ENCODE data around the gene IGFBP2.

DNA sequence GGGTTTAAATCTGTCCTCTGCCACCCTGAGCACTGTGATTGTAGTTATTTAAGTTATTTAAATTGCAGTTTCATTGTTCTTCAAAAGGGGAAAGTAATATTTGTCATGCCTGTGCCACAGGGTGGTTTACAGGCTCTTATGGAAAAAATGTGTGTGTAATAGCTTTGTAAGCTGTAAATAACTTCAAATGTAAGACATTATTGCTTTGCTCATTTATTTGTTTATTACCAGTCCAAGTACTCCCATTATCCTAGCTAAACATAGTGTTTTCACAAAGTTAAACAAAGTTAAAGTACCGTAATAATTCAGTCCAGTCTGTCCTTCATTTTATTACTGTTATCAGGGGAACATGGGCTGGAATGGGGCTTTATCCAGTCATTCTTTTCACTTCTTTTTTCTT lies 43.4 kb upstream of the IGFBP2 start:
- TF ChIP-seq POLR2A (IDR thresholded peaks at IDR 0.05; ENCODE audit: low read depth, low read length) (no peak), RFX5 (IDR thresholded peaks at IDR 0.05; ENCODE audit: low read depth, low read length) (no peak), RAD21 (IDR thresholded peaks at IDR 0.05; ENCODE audit: low read length) (no peak), CHD1 (IDR thresholded peaks at IDR 0.05; ENCODE audit: low read depth, low read length) (no peak), MAFK (IDR thresholded peaks at IDR 0.05; ENCODE audit: low read depth, low read length) (no peak), CEBPB (IDR thresholded peaks at IDR 0.05; ENCODE audit: low read depth, low read length) (no peak), FOS (IDR thresholded peaks at IDR 0.05; ENCODE audit: low read depth, low read length) (no peak), BHLHE40 (IDR thresholded peaks at IDR 0.05; ENCODE audit: low read depth, low read length) (no peak), MAZ (IDR thresholded peaks at IDR 0.05; ENCODE audit: borderline replicate concordance, low read depth, low read length) (no peak), SMC3 (IDR thresholded peaks at IDR 0.05; ENCODE audit: low read depth, low read length) (no peak), NFE2L2 (IDR thresholded peaks at IDR 0.05; ENCODE audit: low read depth, low read length) (no peak)
- TF ChIP-seq, protein P1, sequence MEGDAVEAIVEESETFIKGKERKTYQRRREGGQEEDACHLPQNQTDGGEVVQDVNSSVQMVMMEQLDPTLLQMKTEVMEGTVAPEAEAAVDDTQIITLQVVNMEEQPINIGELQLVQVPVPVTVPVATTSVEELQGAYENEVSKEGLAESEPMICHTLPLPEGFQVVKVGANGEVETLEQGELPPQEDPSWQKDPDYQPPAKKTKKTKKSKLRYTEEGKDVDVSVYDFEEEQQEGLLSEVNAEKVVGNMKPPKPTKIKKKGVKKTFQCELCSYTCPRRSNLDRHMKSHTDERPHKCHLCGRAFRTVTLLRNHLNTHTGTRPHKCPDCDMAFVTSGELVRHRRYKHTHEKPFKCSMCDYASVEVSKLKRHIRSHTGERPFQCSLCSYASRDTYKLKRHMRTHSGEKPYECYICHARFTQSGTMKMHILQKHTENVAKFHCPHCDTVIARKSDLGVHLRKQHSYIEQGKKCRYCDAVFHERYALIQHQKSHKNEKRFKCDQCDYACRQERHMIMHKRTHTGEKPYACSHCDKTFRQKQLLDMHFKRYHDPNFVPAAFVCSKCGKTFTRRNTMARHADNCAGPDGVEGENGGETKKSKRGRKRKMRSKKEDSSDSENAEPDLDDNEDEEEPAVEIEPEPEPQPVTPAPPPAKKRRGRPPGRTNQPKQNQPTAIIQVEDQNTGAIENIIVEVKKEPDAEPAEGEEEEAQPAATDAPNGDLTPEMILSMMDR (conservative IDR thresholded peaks at IDR 0.05; ENCODE audit: low read depth, low read length) = no peak
- TF ChIP-seq, protein P2, sequence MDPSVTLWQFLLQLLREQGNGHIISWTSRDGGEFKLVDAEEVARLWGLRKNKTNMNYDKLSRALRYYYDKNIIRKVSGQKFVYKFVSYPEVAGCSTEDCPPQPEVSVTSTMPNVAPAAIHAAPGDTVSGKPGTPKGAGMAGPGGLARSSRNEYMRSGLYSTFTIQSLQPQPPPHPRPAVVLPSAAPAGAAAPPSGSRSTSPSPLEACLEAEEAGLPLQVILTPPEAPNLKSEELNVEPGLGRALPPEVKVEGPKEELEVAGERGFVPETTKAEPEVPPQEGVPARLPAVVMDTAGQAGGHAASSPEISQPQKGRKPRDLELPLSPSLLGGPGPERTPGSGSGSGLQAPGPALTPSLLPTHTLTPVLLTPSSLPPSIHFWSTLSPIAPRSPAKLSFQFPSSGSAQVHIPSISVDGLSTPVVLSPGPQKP (IDR thresholded peaks at IDR 0.05; ENCODE audit: borderline replicate concordance, low read depth, low read length) = no peak
- TF ChIP-seq, protein P3, sequence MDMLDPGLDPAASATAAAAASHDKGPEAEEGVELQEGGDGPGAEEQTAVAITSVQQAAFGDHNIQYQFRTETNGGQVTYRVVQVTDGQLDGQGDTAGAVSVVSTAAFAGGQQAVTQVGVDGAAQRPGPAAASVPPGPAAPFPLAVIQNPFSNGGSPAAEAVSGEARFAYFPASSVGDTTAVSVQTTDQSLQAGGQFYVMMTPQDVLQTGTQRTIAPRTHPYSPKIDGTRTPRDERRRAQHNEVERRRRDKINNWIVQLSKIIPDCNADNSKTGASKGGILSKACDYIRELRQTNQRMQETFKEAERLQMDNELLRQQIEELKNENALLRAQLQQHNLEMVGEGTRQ (IDR thresholded peaks at IDR 0.05; ENCODE audit: low read depth, low read length) = no peak
